Kidney (tissue), 14 donors: ENCODE measurements around the gene TMEM178B. TPM values are rescaled to one million over a fixed set of nuclear protein-coding genes. Genes with fewer than 3 reads are reported as not detected.

Source experiments
- DNase-seq, 5 donors: peaks; one replicate each; pipeline ENCODE4 v3.0.0-alpha.2; 2013 to 2020
- FAIRE-seq: peaks from 2 replicates; lab custom pipeline; 2012; peaks lifted over from hg19 to GRCh38; lab: Jason Lieb, UNC
- H3K27ac ChIP-seq, 2 donors: one replicate each; pipeline ENCODE4 v1.7.0; 2013; ENCODE audit warnings: low read depth in 2 of 2, low read length in 2 of 2, inconsistent platforms in 1 of 2
- H3K27me3 ChIP-seq: one replicate; pipeline ENCODE4 v1.7.1; 2013; ENCODE audit warnings: low read length, inconsistent platforms; ENCODE audit not compliant: control insufficient read depth, insufficient read depth
- H3K36me3 ChIP-seq, 3 donors: one replicate each; pipeline versions ENCODE4 v1.7.0 to v1.7.1; 2013; ENCODE audit warnings: low read length in 3 of 3, control low read depth in 1 of 3, inconsistent platforms in 1 of 3; ENCODE audit not compliant: insufficient read depth in 3 of 3, control insufficient read depth in 2 of 3
- H3K4me1 ChIP-seq, 3 donors: one replicate each; pipeline versions ENCODE4 v1.7.0 to v1.7.1; 2013; ENCODE audit warnings: low read length in 3 of 3, inconsistent platforms in 1 of 3, low read depth in 1 of 3; ENCODE audit not compliant: control insufficient read depth in 2 of 3, insufficient read depth in 2 of 3
- H3K4me3 ChIP-seq, 3 donors: one replicate each; pipeline versions ENCODE4 v1.7.0 to v1.8.1; 2013; ENCODE audit warnings: low read length in 3 of 3, control low read depth in 1 of 3, inconsistent platforms in 1 of 3
- H3K9ac ChIP-seq, 3 donors: one replicate each; pipeline versions ENCODE4 v1.7.0 to v1.7.1; 2013; ENCODE audit warnings: low read length in 3 of 3, control low read depth in 1 of 3, inconsistent platforms in 1 of 3
- H3K9me3 ChIP-seq, 3 donors: one replicate each; pipeline versions ENCODE4 v1.7.0 to v1.7.1; 2013; ENCODE audit warnings: low read length in 3 of 3, control low read depth in 1 of 3, inconsistent platforms in 1 of 3; ENCODE audit not compliant: control insufficient read depth in 2 of 3, insufficient read depth in 1 of 3
- intact Hi-C: fragments of 100-400 bp; cut with DNase I; formaldehyde crosslinking; loops from one replicate; pipeline ENCODE4 v1.11.1; 2022
- polyA plus RNA-seq: library from polyadenylated mRNA; stranded (reverse); fragments of 350-450 nt; fragmentation: Illumina TruSeq; extraction: RNeasy Lipid Tissue Mini Kit (QIAGEN cat#74804); gene quantifications from one replicate; pipeline ENCODE4 v1.2.3, GENCODE V29; 2014; ENCODE audit warnings: low read depth, low replicate concordance; ENCODE audit not compliant: insufficient read depth
- total RNA-seq: library from RNA; stranded (reverse); fragmentation: NEBNext Ultra II Directional; extraction: Animal tissue kit (Norgen Biotek cat#: 25700); gene quantifications from one replicate; pipeline ENCODE4 v1.2.1, GENCODE V29; 2021
- TF ChIP-seq, protein P1 (sequence below): IDR thresholded peaks from 3 replicates; pipeline ENCODE4 v1.5.1; 2012; ENCODE audit warnings: mild to moderate bottlenecking, moderate library complexity, borderline replicate concordance; ENCODE audit not compliant: insufficient read depth; ENCODE audit errors: extremely low read depth
- donor health status: control.
- donor health status: control.
- donor health status: control.
- donor health status: control.
- donor health status: control.
- donor health status: DM: yes; HTN: yes; CAD: no.
- donor health status: Normal renal cell carcinoma (clear cell type).

TMEM178B gene
- total and polyA plus RNA-seq, 2 donors from 2014 or later = 0.58 to 20.0 TPM

DNA sequence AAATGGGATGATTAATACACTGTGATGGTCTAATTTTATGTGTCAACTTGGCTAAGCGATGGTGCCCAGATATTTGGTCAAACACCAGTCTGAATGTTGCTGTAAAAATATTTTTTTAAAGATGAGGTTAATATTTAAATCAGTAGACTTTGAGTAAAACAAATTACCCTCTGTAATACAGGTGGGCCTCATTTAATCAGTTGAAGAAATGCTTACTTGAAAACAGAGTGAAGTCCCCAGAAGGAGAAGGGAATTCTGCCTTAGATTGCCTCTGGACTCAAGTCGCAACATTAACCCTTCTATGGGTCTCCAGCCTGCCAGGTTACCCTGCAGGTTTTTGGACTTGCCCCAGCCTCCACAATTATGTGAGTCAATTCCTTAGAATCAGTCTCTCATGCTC, 427.6 kb downstream of the TMEM178B start:
- Histone ChIP-seq H3K4me3 (no peak overlapping the region), H3K4me1 (no peaks in the 10 kb centered on the region), H3K36me3 (no peaks in the 10 kb centered on the region), H3K27me3 (no peaks in the 10 kb centered on the region), H3K9me3 (no peaks in the 10 kb centered on the region), H3K9ac (no peak overlapping the region), H3K27ac (no peak overlapping the region)
- DNase-seq (no peak), FAIRE-seq (no peak)
- TF ChIP-seq, protein P1, sequence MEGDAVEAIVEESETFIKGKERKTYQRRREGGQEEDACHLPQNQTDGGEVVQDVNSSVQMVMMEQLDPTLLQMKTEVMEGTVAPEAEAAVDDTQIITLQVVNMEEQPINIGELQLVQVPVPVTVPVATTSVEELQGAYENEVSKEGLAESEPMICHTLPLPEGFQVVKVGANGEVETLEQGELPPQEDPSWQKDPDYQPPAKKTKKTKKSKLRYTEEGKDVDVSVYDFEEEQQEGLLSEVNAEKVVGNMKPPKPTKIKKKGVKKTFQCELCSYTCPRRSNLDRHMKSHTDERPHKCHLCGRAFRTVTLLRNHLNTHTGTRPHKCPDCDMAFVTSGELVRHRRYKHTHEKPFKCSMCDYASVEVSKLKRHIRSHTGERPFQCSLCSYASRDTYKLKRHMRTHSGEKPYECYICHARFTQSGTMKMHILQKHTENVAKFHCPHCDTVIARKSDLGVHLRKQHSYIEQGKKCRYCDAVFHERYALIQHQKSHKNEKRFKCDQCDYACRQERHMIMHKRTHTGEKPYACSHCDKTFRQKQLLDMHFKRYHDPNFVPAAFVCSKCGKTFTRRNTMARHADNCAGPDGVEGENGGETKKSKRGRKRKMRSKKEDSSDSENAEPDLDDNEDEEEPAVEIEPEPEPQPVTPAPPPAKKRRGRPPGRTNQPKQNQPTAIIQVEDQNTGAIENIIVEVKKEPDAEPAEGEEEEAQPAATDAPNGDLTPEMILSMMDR = no peak
- intact Hi-C loops = no loop called here

GRCh38 chr7:141511316-141511675, 437.4 kb downstream of the TMEM178B start:
- no peak overlapping the region for H3K9ac ChIP-seq
- H3K4me1 ChIP-seq = peaks cover 0 to 3% (median 0%) of the 10 kb centered on the region in 3 donors
- DNase-seq (peak in 2 of 5 donors; percentile 10 to 43), FAIRE-seq (no peak)
- TF ChIP-seq, protein P1 = no peak
- H3K27me3 ChIP-seq = peaks cover 6% of the 10 kb centered on the region
- no peak overlapping the region for H3K27ac ChIP-seq
- no peaks in the 10 kb centered on the region for H3K36me3 ChIP-seq
- H3K4me3 ChIP-seq = peak overlapping the region in 2 of 3 donors; percentile 43 to 63
- no peaks in the 10 kb centered on the region for H3K9me3 ChIP-seq
- intact Hi-C loops = no loop called here

- H3K4me3 ChIP-seq = peak overlapping the region; percentile 5 to 63 (median 43)
- H3K27ac ChIP-seq = no peak overlapping the region
- peaks cover 0 to 3% (median 0%) of the 10 kb centered on the region in 3 donors for H3K4me1 ChIP-seq
- DNase-seq (peak; percentile 46 to 69 (median 68)), FAIRE-seq (no peak)
- intact Hi-C loops = no loop called here
- H3K9ac ChIP-seq = no peak overlapping the region
- no peaks in the 10 kb centered on the region for H3K36me3 ChIP-seq
- TF ChIP-seq, protein P1 = no peak
- no peaks in the 10 kb centered on the region for H3K9me3 ChIP-seq
- peaks cover 6% of the 10 kb centered on the region for H3K27me3 ChIP-seq
These were observed 438.0 kb downstream of the TMEM178B start for GRCh38 chr7:141511676-141512396.

DNA sequence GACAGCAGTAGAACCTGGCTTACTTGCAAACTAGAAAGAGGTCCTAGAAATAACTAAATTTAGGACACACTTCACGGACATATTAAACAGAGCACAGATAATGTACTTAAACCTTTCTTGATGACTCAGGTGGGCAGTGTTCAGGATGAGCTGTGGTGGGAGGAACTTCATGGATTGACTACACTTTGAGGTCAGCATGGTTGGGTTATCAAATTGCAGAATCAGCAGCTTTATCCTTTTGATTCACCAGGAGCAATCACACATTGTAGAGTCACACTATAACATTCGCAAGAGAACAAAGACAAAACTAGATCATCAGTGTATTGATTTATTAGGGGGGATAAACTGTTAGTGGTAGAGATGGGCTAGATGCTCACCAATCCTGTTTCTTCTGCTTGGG, 438.7 kb downstream of the TMEM178B start:
- H3K4me3 ChIP-seq = peak overlapping the region in 1 of 3 donors; percentile 63
- intact Hi-C loops = no loop called here
- no peaks in the 10 kb centered on the region for H3K9me3 ChIP-seq
- TF ChIP-seq, protein P1 = no peak
- no peak overlapping the region for H3K9ac ChIP-seq
- H3K27ac ChIP-seq = no peak overlapping the region
- no peak for DNase-seq
- no peaks in the 10 kb centered on the region for H3K36me3 ChIP-seq
- H3K27me3 ChIP-seq = peaks cover 6% of the 10 kb centered on the region
- FAIRE-seq = no peak
- H3K4me1 ChIP-seq = peaks cover 0 to 3% (median 0%) of the 10 kb centered on the region in 3 donors
